Liver (tissue), 9 donors: ENCODE measurements around the gene UMAD1. TPM values are rescaled to one million over a fixed set of nuclear protein-coding genes. Genes with fewer than 3 reads are reported as not detected.

Experiments used
- DNase-seq: peaks from one replicate; pipeline ENCODE4 v3.0.0-alpha.2; 2017; ENCODE audit warnings: low spot score
- H3K27ac ChIP-seq, 2 donors: one replicate each; pipeline ENCODE4 v1.7.0; 2013; ENCODE audit warnings: inconsistent platforms in 2 of 2, low read length in 2 of 2, control low read depth in 1 of 2, low read depth in 1 of 2, mild to moderate bottlenecking in 1 of 2
- H3K27me3 ChIP-seq, 4 donors: one replicate each; pipeline versions ENCODE4 v1.6.1 to v1.7.0; 2013; ENCODE audit warnings: low read length in 3 of 4, inconsistent platforms in 1 of 4, mild to moderate bottlenecking in 1 of 4, moderate library complexity in 1 of 4; ENCODE audit not compliant: control insufficient read depth in 4 of 4, insufficient read depth in 4 of 4
- H3K36me3 ChIP-seq, 4 donors: one replicate each; pipeline versions ENCODE4 v1.6.1 to v1.7.0; 2013; ENCODE audit warnings: low read length in 3 of 4, mild to moderate bottlenecking in 3 of 4, low read depth in 1 of 4, moderate library complexity in 1 of 4; ENCODE audit not compliant: control insufficient read depth in 4 of 4, insufficient read depth in 3 of 4
- H3K4me1 ChIP-seq, 4 donors: one replicate each; pipeline versions ENCODE4 v1.6.1 to v1.7.0; 2013; ENCODE audit warnings: low read length in 3 of 4, mild to moderate bottlenecking in 3 of 4, moderate library complexity in 1 of 4; ENCODE audit not compliant: control insufficient read depth in 4 of 4, insufficient read depth in 4 of 4
- H3K4me3 ChIP-seq, 3 donors: one replicate each; pipeline versions ENCODE4 v1.6.1 to v1.7.0; 2013; ENCODE audit warnings: low read length in 3 of 3, control low read depth in 1 of 3, low read depth in 1 of 3, mild to moderate bottlenecking in 1 of 3
- H3K9ac ChIP-seq, 2 donors: one replicate each; pipeline ENCODE4 v1.7.0; 2013; ENCODE audit warnings: low read length in 2 of 2, mild to moderate bottlenecking in 2 of 2, moderate library complexity in 2 of 2, control low read depth in 1 of 2, low read depth in 1 of 2
- H3K9me3 ChIP-seq, 4 donors: one replicate each; pipeline versions ENCODE4 v1.6.1 to v1.7.0; 2013; ENCODE audit warnings: low read length in 3 of 4; ENCODE audit not compliant: control insufficient read depth in 4 of 4
- ATF3 ChIP-seq: IDR thresholded peaks from 2 replicates; pipeline ENCODE4 v1.6.1; 2016; ENCODE audit warnings: antibody characterized with exemption
- CTCF ChIP-seq: fragments of 150-350 bp; IDR thresholded peaks from 2 replicates; pipeline ENCODE4 v1.5.1; 2017; ENCODE audit warnings: improper control_type of control experiment, low read depth, low read length; ENCODE audit not compliant: missing input control
- EGR1 ChIP-seq, 2 donors: IDR thresholded peaks; 2 replicates each; pipeline ENCODE4 v1.6.1; 2016 to 2018; ENCODE audit warnings: antibody characterized with exemption in 2 of 2, low read depth in 2 of 2
- FOXA1 ChIP-seq: IDR thresholded peaks from 2 replicates; pipeline ENCODE4 v1.6.1; 2016; ENCODE audit warnings: antibody characterized with exemption
- FOXA2 ChIP-seq: IDR thresholded peaks from 2 replicates; pipeline ENCODE4 v1.6.1; 2016; ENCODE audit warnings: antibody characterized with exemption
- GABPA ChIP-seq, 2 donors: IDR thresholded peaks in 1 of 2; conservative IDR thresholded peaks in 1 of 2; 2 replicates each; pipeline ENCODE4 v1.6.1; 2016; ENCODE audit warnings: antibody characterized with exemption in 2 of 2, mild to moderate bottlenecking in 1 of 2, moderate library complexity in 1 of 2
- HNF4A ChIP-seq, 2 donors: conservative IDR thresholded peaks; 2 replicates each; pipeline ENCODE4 v1.6.1; 2016; ENCODE audit warnings: antibody characterized with exemption in 2 of 2, mild to moderate bottlenecking in 2 of 2
- HNF4G ChIP-seq: IDR thresholded peaks from 2 replicates; pipeline ENCODE4 v1.6.1; 2016; ENCODE audit warnings: antibody characterized with exemption
- JUND ChIP-seq, 2 donors: IDR thresholded peaks; 2 replicates each; pipeline ENCODE4 v1.6.1; 2016; ENCODE audit warnings: antibody characterized with exemption in 2 of 2
- MAX ChIP-seq: IDR thresholded peaks from 2 replicates; pipeline ENCODE4 v1.6.1; 2016; ENCODE audit warnings: antibody characterized with exemption
- NR2F2 ChIP-seq: IDR thresholded peaks from 2 replicates; pipeline ENCODE4 v1.6.1; 2016; ENCODE audit warnings: antibody characterized with exemption
- RAD21 ChIP-seq, 2 donors: IDR thresholded peaks; 2 replicates each; pipeline ENCODE4 v1.6.1; 2016; ENCODE audit warnings: antibody characterized with exemption in 2 of 2, mild to moderate bottlenecking in 2 of 2
- REST ChIP-seq: IDR thresholded peaks from 2 replicates; pipeline ENCODE4 v1.6.1; 2016; ENCODE audit warnings: antibody characterized with exemption, mild to moderate bottlenecking
- RXRA ChIP-seq, 2 donors: IDR thresholded peaks; 2 replicates each; pipeline ENCODE4 v1.6.1; 2017 to 2018; ENCODE audit warnings: antibody characterized with exemption in 2 of 2, mild to moderate bottlenecking in 1 of 2
- SP1 ChIP-seq: IDR thresholded peaks from 2 replicates; pipeline ENCODE4 v1.6.1; 2018; ENCODE audit warnings: antibody characterized with exemption, mild to moderate bottlenecking
- TAF1 ChIP-seq: conservative IDR thresholded peaks from 2 replicates; pipeline ENCODE4 v1.6.1; 2016; ENCODE audit warnings: antibody characterized with exemption, mild to moderate bottlenecking
- YY1 ChIP-seq: IDR thresholded peaks from 2 replicates; pipeline ENCODE4 v1.6.1; 2016; ENCODE audit warnings: antibody characterized with exemption, mild to moderate bottlenecking
- ZBTB33 ChIP-seq: IDR thresholded peaks from 2 replicates; pipeline ENCODE4 v1.6.1; 2016; ENCODE audit warnings: antibody characterized with exemption
- WGBS: extraction: QIAGEN DNeasy Blood & Tissue Kit; methylation state at CpG from one replicate; pipeline ENCODE4 v1.1.7; 2013; 5-methylcytosine and 5-hydroxymethylcytosine counted together
- polyA plus RNA-seq, 2 donors: library from polyadenylated mRNA; stranded (reverse) in 1 of 2; unstranded in 1 of 2; fragments of 200-250 nt in 1 of 2; fragments of >200 nt in 1 of 2; fragmentation: Nextera tagmentation in 1 of 2; extraction: Ambion mirVana in 1 of 2; gene quantifications; one replicate each; pipeline versions ENCODE4 v1.2.1 to v1.2.3, GENCODE V29; 2013 to 2015
- total RNA-seq, 2 donors: library from RNA; depleted of rRNA; stranded (reverse); fragments of >200 nt; gene quantifications; one replicate each; pipeline ENCODE4 v1.2.3, GENCODE V29; 2014
- donor health status: healthy.
- donor health status: healthy.
- donor health status: healthy.
- donor health status: healthy.
- donor health status: healthy.

UMAD1 gene
- total and polyA plus RNA-seq, 4 donors, result 5.9 to 12.2 (median 7.9) TPM

GRCh38 chr7:7681191-7681935 is 40.8 kb downstream of the UMAD1 start:
- 37% methylated on average over 7 of the region's 7 CpGs for WGBS
- peak overlapping the region in 1 of 2 donors; percentile 47 for H3K9ac ChIP-seq
- H3K36me3 ChIP-seq, result no peaks in the 10 kb centered on the region
- H3K9me3 ChIP-seq, result no peaks in the 10 kb centered on the region
- no peak for TF ChIP-seq HNF4G
- peak; percentile 33 for TF ChIP-seq YY1
- TF ChIP-seq FOXA1, result no peak
- TF ChIP-seq GABPA (IDR thresholded peaks at IDR 0.05 in 1 of 2, conservative IDR thresholded peaks at IDR 0.05 in 1 of 2), result no peak
- no peak for TF ChIP-seq MAX
- peak; percentile 67 for TF ChIP-seq CTCF
- no peak for TF ChIP-seq ATF3
- TF ChIP-seq RAD21 (IDR thresholded peaks at IDR 0.05), result peak; percentile 90 to 92
- no peak for TF ChIP-seq EGR1 (IDR thresholded peaks at IDR 0.05; ENCODE audit: low read depth in 2 of 2)
- TF ChIP-seq FOXA2, result no peak
- no peak for TF ChIP-seq JUND (IDR thresholded peaks at IDR 0.05)
- no peak for TF ChIP-seq HNF4A (conservative IDR thresholded peaks at IDR 0.05)
- no peak for TF ChIP-seq TAF1
- no peak for TF ChIP-seq ZBTB33
- no peak for TF ChIP-seq REST
- no peak for TF ChIP-seq SP1
- no peak for TF ChIP-seq RXRA (IDR thresholded peaks at IDR 0.05)
- TF ChIP-seq NR2F2, result no peak
- H3K4me3 ChIP-seq, result no peak overlapping the region
- no peaks in the 10 kb centered on the region for H3K27me3 ChIP-seq
- peak overlapping the region; percentile 7 to 15 for H3K27ac ChIP-seq
- H3K4me1 ChIP-seq, result peaks cover 0 to 16% (median 4%) of the 10 kb centered on the region in 4 donors
- DNase-seq, result no peak
